DOHH2 (cell line): ENCODE measurements around the gene KRT77.

Experiments
- H3F3A ChIP-seq: fragments of 200-600 bp; sonication (generic), shearing (Covaris generic); 2 replicates; pipeline ENCODE4 v1.6.0; 2016; ENCODE audit warnings: antibody characterized with exemption, mild to moderate bottlenecking; ENCODE audit not compliant: control insufficient read depth, insufficient read depth
- H3K27ac ChIP-seq: fragments of 200-600 bp; sonication (generic); 2 replicates; pipeline ENCODE4 v1.5.1; 2014; ENCODE audit warnings: low read depth, mild to moderate bottlenecking, low read length, moderate library complexity
- H3K27me3 ChIP-seq: fragments of 200-600 bp; sonication (generic); 2 replicates; pipeline ENCODE4 v1.6.1; 2014; ENCODE audit warnings: mild to moderate bottlenecking, low read length, mixed read lengths; ENCODE audit not compliant: control insufficient read depth
- H3K36me3 ChIP-seq: fragments of 200-600 bp; sonication (generic); 2 replicates; pipeline ENCODE4 v1.6.1; 2014; ENCODE audit warnings: mild to moderate bottlenecking, low read length, moderate library complexity, mixed read lengths; ENCODE audit not compliant: control insufficient read depth
- H3K4me1 ChIP-seq: fragments of 200-600 bp; sonication (generic); 2 replicates; pipeline ENCODE4 v1.6.1; 2014; ENCODE audit warnings: mild to moderate bottlenecking, low read length, mixed read lengths; ENCODE audit not compliant: control insufficient read depth
- H3K4me2 ChIP-seq: fragments of 200-600 bp; sonication (generic); 2 replicates; pipeline ENCODE4 v1.6.0; 2014; ENCODE audit warnings: mild to moderate bottlenecking, low read length, moderate library complexity
- H3K4me3 ChIP-seq: fragments of 200-600 bp; sonication (generic); 2 replicates; pipeline ENCODE4 v1.5.1; 2014; ENCODE audit warnings: mild to moderate bottlenecking, low read length, mixed read lengths
- H3K79me2 ChIP-seq: fragments of 200-600 bp; sonication (generic); 2 replicates; pipeline ENCODE4 v1.6.1; 2014; ENCODE audit warnings: mild to moderate bottlenecking, low read length, mixed read lengths; ENCODE audit not compliant: control insufficient read depth
- H3K9me2 ChIP-seq: fragments of 200-600 bp; sonication (generic); replicated peaks from 2 replicates; pipeline ENCODE4 v1.6.1; 2014; ENCODE audit warnings: mild to moderate bottlenecking, low read length, mixed read lengths; ENCODE audit not compliant: control insufficient read depth
- H3K9me3 ChIP-seq: fragments of 200-600 bp; sonication (generic); 2 replicates; pipeline ENCODE4 v1.6.1; 2014; ENCODE audit warnings: antibody characterized with exemption, low read length, mixed read lengths; ENCODE audit not compliant: control insufficient read depth, insufficient read depth
- H4K20me1 ChIP-seq: fragments of 200-600 bp; sonication (generic); 2 replicates; pipeline ENCODE4 v1.6.0; 2014; ENCODE audit warnings: low read depth, mild to moderate bottlenecking, antibody characterized with exemption, low read length, moderate library complexity; ENCODE audit not compliant: control insufficient read depth, insufficient read depth
- EZH2phosphoT487 ChIP-seq: fragments of 200-600 bp; sonication (generic); IDR thresholded peaks from 2 replicates; pipeline ENCODE4 v1.6.1; 2017; ENCODE audit warnings: borderline replicate concordance, mild to moderate bottlenecking, antibody characterized with exemption, low read length, moderate library complexity, mixed read lengths
- TF ChIP-seq, protein P1 (sequence below): fragments of 200-600 bp; sonication (generic); IDR thresholded peaks from one replicate; pipeline ENCODE4 v1.5.1; 2014; ENCODE audit warnings: antibody characterized with exemption, mild to moderate bottlenecking, low read depth, low read length; ENCODE audit not compliant: poor library complexity, severe bottlenecking

KRT77 gene

DNA sequence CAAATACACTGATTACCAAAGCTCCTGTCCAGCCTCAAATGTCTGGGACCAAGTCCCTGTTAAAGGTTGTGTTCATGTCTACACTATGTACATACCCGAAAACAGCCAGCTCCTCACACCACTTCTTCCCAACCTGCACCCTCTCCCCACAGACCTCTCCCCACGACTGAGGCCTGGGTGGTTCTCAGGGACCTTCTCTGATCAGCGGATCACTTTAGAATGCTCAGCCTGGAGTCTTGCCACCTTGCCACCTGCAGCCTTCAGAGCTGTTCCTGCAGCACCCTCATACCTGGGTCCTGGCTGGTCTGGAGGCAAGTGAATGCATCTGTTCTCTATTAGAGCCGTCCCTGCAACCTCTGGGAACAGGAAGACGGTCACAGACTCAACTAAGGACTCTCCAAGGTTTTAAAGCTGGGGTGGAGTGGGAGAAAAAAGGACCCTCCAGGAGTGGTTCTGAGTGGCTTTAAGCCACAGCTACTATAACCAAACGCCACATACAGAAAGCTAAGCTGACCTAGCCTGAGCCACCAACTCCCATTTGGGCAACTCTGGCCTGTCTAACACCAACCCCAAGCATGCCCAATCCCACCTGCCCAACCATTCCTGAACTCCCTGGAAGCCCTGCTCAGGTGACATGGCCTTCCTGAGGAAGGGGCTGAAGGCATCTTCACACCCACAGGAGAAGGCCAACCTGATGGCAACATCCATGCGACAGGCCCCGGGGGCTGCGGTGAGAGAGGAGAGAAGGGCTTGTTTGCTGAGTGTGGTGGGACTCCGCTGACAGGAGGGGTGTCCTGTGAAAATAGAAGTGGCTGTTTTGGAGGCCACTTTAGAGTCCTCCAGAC is 59.9 kb downstream of the KRT77 start:
- no peaks in the 10 kb centered on the region for H4K20me1 ChIP-seq
- no peaks in the 10 kb centered on the region for H3K4me1 ChIP-seq
- no peak overlapping the region for H3K4me3 ChIP-seq
- H3K36me3 ChIP-seq, result no peaks in the 10 kb centered on the region
- no peaks in the 10 kb centered on the region for H3K9me2 ChIP-seq
- no peak overlapping the region for H3K4me2 ChIP-seq
- H3F3A ChIP-seq, result no peaks in the 10 kb centered on the region
- no peaks in the 10 kb centered on the region for H3K9me3 ChIP-seq
- TF ChIP-seq, protein P1, sequence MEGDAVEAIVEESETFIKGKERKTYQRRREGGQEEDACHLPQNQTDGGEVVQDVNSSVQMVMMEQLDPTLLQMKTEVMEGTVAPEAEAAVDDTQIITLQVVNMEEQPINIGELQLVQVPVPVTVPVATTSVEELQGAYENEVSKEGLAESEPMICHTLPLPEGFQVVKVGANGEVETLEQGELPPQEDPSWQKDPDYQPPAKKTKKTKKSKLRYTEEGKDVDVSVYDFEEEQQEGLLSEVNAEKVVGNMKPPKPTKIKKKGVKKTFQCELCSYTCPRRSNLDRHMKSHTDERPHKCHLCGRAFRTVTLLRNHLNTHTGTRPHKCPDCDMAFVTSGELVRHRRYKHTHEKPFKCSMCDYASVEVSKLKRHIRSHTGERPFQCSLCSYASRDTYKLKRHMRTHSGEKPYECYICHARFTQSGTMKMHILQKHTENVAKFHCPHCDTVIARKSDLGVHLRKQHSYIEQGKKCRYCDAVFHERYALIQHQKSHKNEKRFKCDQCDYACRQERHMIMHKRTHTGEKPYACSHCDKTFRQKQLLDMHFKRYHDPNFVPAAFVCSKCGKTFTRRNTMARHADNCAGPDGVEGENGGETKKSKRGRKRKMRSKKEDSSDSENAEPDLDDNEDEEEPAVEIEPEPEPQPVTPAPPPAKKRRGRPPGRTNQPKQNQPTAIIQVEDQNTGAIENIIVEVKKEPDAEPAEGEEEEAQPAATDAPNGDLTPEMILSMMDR, result no peak
- TF ChIP-seq EZH2phosphoT487, result no peak
- H3K27ac ChIP-seq, result no peak overlapping the region
- peaks cover 16% of the 10 kb centered on the region; the same call in 1 of the 2 replicates for H3K27me3 ChIP-seq
- H3K79me2 ChIP-seq, result no peaks in the 10 kb centered on the region

- Histone ChIP-seq H3K9me2 (no peaks in the 10 kb centered on the region), H3K4me2 (no peak overlapping the region), H3K4me1 (no peaks in the 10 kb centered on the region), H3K9me3 (no peaks in the 10 kb centered on the region), H3K79me2 (no peaks in the 10 kb centered on the region), H3K27me3 (peaks cover 19% of the 10 kb centered on the region), H3F3A (no peaks in the 10 kb centered on the region), H3K36me3 (no peaks in the 10 kb centered on the region), H4K20me1 (no peaks in the 10 kb centered on the region), H3K27ac (no peak overlapping the region), H3K4me3 (no peak overlapping the region)
- no peak for TF ChIP-seq EZH2phosphoT487
- TF ChIP-seq, protein P1, result no peak
Observed at GRCh38 chr12:52641468-52641867, 61.9 kb downstream of the KRT77 start.
